Neural progenitor cell (in vitro differentiated cells): ENCODE data around the gene MRPL19. TPM values are rescaled to one million over a fixed set of nuclear protein-coding genes. Genes with fewer than 3 reads are reported as not detected.

Experiments
- DNase-seq: peaks from one replicate; pipeline ENCODE4 v3.0.0-alpha.2; 2016; ENCODE audit warnings: low spot score
- H2AFZ ChIP-seq: fragments of 200-600 bp; sonication (generic); replicated peaks from 2 replicates; pipeline ENCODE4 v1.6.1; 2016; ENCODE audit warnings: antibody characterized with exemption
- H3F3A ChIP-seq: fragments of 200-600 bp; sonication (generic); 2 replicates; pipeline ENCODE4 v1.6.1; 2016; ENCODE audit warnings: antibody characterized with exemption, low read depth
- H3K27ac ChIP-seq: fragments of 200-600 bp; sonication (generic); 2 replicates; pipeline ENCODE4 v1.5.1; 2016; ENCODE audit warnings: mild to moderate bottlenecking
- H3K27me3 ChIP-seq: fragments of 200-600 bp; sonication (generic); 2 replicates; pipeline ENCODE4 v1.6.1; 2016; ENCODE audit warnings: mild to moderate bottlenecking, moderate library complexity
- H3K36me3 ChIP-seq: fragments of 200-600 bp; sonication (generic); 2 replicates; pipeline ENCODE4 v1.5.1; 2016
- H3K4me1 ChIP-seq: fragments of 200-600 bp; sonication (generic); 2 replicates; pipeline ENCODE4 v1.6.1; 2016; ENCODE audit warnings: mixed run types
- H3K4me2 ChIP-seq: fragments of 200-600 bp; sonication (generic); 2 replicates; pipeline ENCODE4 v1.6.1; 2016
- H3K4me3 ChIP-seq: fragments of 200-600 bp; sonication (generic); 2 replicates; pipeline ENCODE4 v1.5.1; 2016
- H3K79me2 ChIP-seq: fragments of 200-600 bp; sonication (generic); 2 replicates; pipeline ENCODE4 v1.6.1; 2016; ENCODE audit warnings: low read depth
- H3K9ac ChIP-seq: fragments of 200-600 bp; sonication (generic); 2 replicates; pipeline ENCODE4 v1.6.1; 2016
- H3K9me3 ChIP-seq: fragments of 200-600 bp; sonication (generic); 2 replicates; pipeline ENCODE4 v1.5.1; 2016; ENCODE audit warnings: low read depth
- H4K20me1 ChIP-seq: fragments of 200-600 bp; sonication (generic); 2 replicates; pipeline ENCODE4 v1.6.1; 2016; ENCODE audit warnings: low read depth
- H3K27ac Mint-ChIP-seq: 3 replicates; pipeline ENCODE4 v1.8.0; 2021; ENCODE audit warnings: mixed read lengths
- H3K27me3 Mint-ChIP-seq: 2 replicates; pipeline ENCODE4 v1.8.0; 2022; ENCODE audit warnings: low read depth, mild to moderate bottlenecking, inconsistent platforms, moderate library complexity, mixed read lengths; ENCODE audit not compliant: insufficient read depth
- H3K36me3 Mint-ChIP-seq: 3 replicates; pipeline ENCODE4 v1.8.0; 2021; ENCODE audit warnings: mixed read lengths
- H3K4me1 Mint-ChIP-seq: 3 replicates; pipeline ENCODE4 v1.8.0; 2021; ENCODE audit warnings: mixed read lengths
- H3K4me3 Mint-ChIP-seq: 3 replicates; pipeline ENCODE4 v1.8.0; 2021; ENCODE audit warnings: mild to moderate bottlenecking, moderate library complexity, mixed read lengths
- H3K9me3 Mint-ChIP-seq: 3 replicates; pipeline ENCODE4 v1.8.0; 2020; ENCODE audit warnings: mixed read lengths
- CTCF ChIP-seq: fragments of 200-600 bp; sonication (generic); IDR thresholded peaks from 2 replicates; pipeline ENCODE4 v1.5.1; 2017; ENCODE audit warnings: antibody characterized with exemption, mild to moderate bottlenecking
- EZH2 ChIP-seq: fragments of 200-600 bp; sonication (generic); IDR thresholded peaks from 2 replicates; pipeline ENCODE4 v1.6.1; 2017; ENCODE audit warnings: antibody characterized with exemption, mild to moderate bottlenecking, moderate library complexity
- EZH2phosphoT487 ChIP-seq: fragments of 200-600 bp; sonication (generic); IDR thresholded peaks from 2 replicates; pipeline ENCODE4 v1.6.1; 2017; ENCODE audit warnings: antibody characterized with exemption
- total RNA-seq: library from RNA; depleted of rRNA; stranded (reverse); fragments of >200 nt; gene quantifications from 2 replicates; pipeline ENCODE4 v1.2.3, GENCODE V29; 2015; ENCODE audit warnings: low replicate concordance

MRPL19 gene
- 51.7 and 80.4 TPM in 2 replicates for total RNA-seq

GRCh38 chr2:75646583-75647425, at the start of gene MRPL19:
TSS of gene MRPL19 (plus strand) at chr2:75646783. CDS start at chr2:75646808, 25 bp downstream.
- peak within 1 kb of the TSS; percentile 93 for H2AFZ ChIP-seq
- no peaks in the 10 kb centered on the region for H3K9me3 ChIP-seq
- Mint-ChIP-seq H3K4me1 (peaks cover 8% of the 10 kb centered on the region), H3K4me3 (peak within 1 kb of the TSS; percentile 95), H3K27me3 (no peaks in the 10 kb centered on the region), H3K9me3 (peaks cover 7% of the 10 kb centered on the region), H3K27ac (peak within 1 kb of the TSS; percentile 98), H3K36me3 (peaks cover 20% of the 10 kb centered on the region)
- peak; percentile 90 for DNase-seq
- no peak within 1 kb of the TSS for H3K27ac ChIP-seq
- no peaks in the 10 kb centered on the region for H3K27me3 ChIP-seq
- H3F3A ChIP-seq, result no peaks in the 10 kb centered on the region
- H3K36me3 ChIP-seq, result peaks cover 19% of the 10 kb centered on the region
- H3K4me3 ChIP-seq, result peak within 1 kb of the TSS; percentile 87
- H3K4me2 ChIP-seq, result peak within 1 kb of the TSS; percentile 97
- peaks cover 36% of the 10 kb centered on the region for H3K79me2 ChIP-seq
- no peaks in the 10 kb centered on the region for H4K20me1 ChIP-seq
- peak within 1 kb of the TSS; percentile 84 for H3K9ac ChIP-seq
- TF ChIP-seq CTCF, result no peak
- H3K4me1 ChIP-seq, result no peaks in the 10 kb centered on the region

- no peak overlapping the region for H3K27ac Mint-ChIP-seq
- no peak overlapping the region for H3K9ac ChIP-seq
Observed at GRCh38 chr2:75596784-75597183, 49.8 kb upstream of the MRPL19 start.

GRCh38 chr2:75597949-75598348, 48.6 kb upstream of the MRPL19 start:
- H3K27me3 ChIP-seq, result no peaks in the 10 kb centered on the region
- DNase-seq, result no peak
- H3K9me3 ChIP-seq, result no peaks in the 10 kb centered on the region
- H3K4me1 Mint-ChIP-seq, result peaks cover 13% of the 10 kb centered on the region
- H3K4me3 Mint-ChIP-seq, result no peak overlapping the region
- H3K36me3 Mint-ChIP-seq, result peaks cover 2% of the 10 kb centered on the region
- H3K27ac Mint-ChIP-seq, result no peak overlapping the region
- H3K9ac ChIP-seq, result no peak overlapping the region
- no peaks in the 10 kb centered on the region for H3K36me3 ChIP-seq
- H2AFZ ChIP-seq, result no peak overlapping the region
- no peak overlapping the region for H3K4me2 ChIP-seq
- H3K4me3 ChIP-seq, result no peak overlapping the region
- H3K9me3 Mint-ChIP-seq, result peaks cover 12% of the 10 kb centered on the region
- H3K27ac ChIP-seq, result no peak overlapping the region
- H3K4me1 ChIP-seq, result no peaks in the 10 kb centered on the region
- H4K20me1 ChIP-seq, result no peaks in the 10 kb centered on the region
- H3F3A ChIP-seq, result no peaks in the 10 kb centered on the region
- H3K27me3 Mint-ChIP-seq, result peaks cover 9% of the 10 kb centered on the region
- no peaks in the 10 kb centered on the region for H3K79me2 ChIP-seq
- TF ChIP-seq EZH2 (no peak), CTCF (no peak), EZH2phosphoT487 (no peak)

More at GRCh38 chr2:75596784-75597183, 49.8 kb upstream of the MRPL19 start:
- no peaks in the 10 kb centered on the region for H3F3A ChIP-seq
- no peak overlapping the region for H3K27ac ChIP-seq
- no peak overlapping the region for H3K4me3 ChIP-seq
- Mint-ChIP-seq H3K4me3 (no peak overlapping the region), H3K27me3 (peaks cover 9% of the 10 kb centered on the region), H3K4me1 (peaks cover 13% of the 10 kb centered on the region), H3K36me3 (peaks cover 2% of the 10 kb centered on the region), H3K9me3 (peaks cover 12% of the 10 kb centered on the region)
- H3K9me3 ChIP-seq, result no peaks in the 10 kb centered on the region
- no peaks in the 10 kb centered on the region for H3K4me1 ChIP-seq
- no peaks in the 10 kb centered on the region for H3K27me3 ChIP-seq
- H3K79me2 ChIP-seq, result no peaks in the 10 kb centered on the region
- no peak overlapping the region for H3K4me2 ChIP-seq
- no peaks in the 10 kb centered on the region for H3K36me3 ChIP-seq
- no peaks in the 10 kb centered on the region for H4K20me1 ChIP-seq
- no peak overlapping the region for H2AFZ ChIP-seq
- TF ChIP-seq EZH2 (no peak), EZH2phosphoT487 (no peak), CTCF (no peak)
- DNase-seq, result no peak
